HEK293 (cell line): ENCODE data around the gene DCTN3.

Experiments
- CTCF ChIA-PET: fragments of 350-600 bp; formaldehyde crosslinking; extraction: SDS; loops from one replicate; lab custom pipeline; 2021; ENCODE audit warnings: antibody characterized with exemption; lab: Yijun Ruan, JAX
- POLR2A ChIA-PET: fragments of 300-600 bp; formaldehyde crosslinking; extraction: SDS; loops from one replicate; lab custom pipeline; 2020; ENCODE audit warnings: antibody characterized with exemption, inconsistent platforms; lab: Yijun Ruan, JAX
- H3K27ac ChIP-seq: fragments of 200-500 bp; sonication (Bioruptor generic); 2 replicates; pipeline ENCODE4 v1.5.1; 2014; ENCODE audit warnings: low read depth, low read length, control low read depth, inconsistent platforms; ENCODE audit errors: extremely low read depth
- H3K36me3 ChIP-seq, 2 experiments: fragments of 200-500 bp in 1 of 2; sonication (Bioruptor generic) in 1 of 2; 1 replicate in 1 of 2; 2 replicates in 1 of 2; pipeline ENCODE4 v1.5.1; 2014 to 2017; ENCODE audit warnings: inconsistent platforms in 2 of 2, low read length in 2 of 2; ENCODE audit not compliant: control insufficient read depth in 2 of 2, insufficient read depth in 1 of 2
- H3K4me1 ChIP-seq: fragments of 200-500 bp; sonication (Bioruptor generic); 2 replicates; pipeline ENCODE4 v1.5.1; 2014; ENCODE audit warnings: mild to moderate bottlenecking, low read length, inconsistent platforms; ENCODE audit not compliant: control insufficient read depth, insufficient read depth
- H3K4me3 ChIP-seq: 2 replicates; pipeline ENCODE4 v1.5.1; 2011; ENCODE audit warnings: low read depth, mild to moderate bottlenecking, control low read depth, low read length, moderate library complexity
- H3K9me3 ChIP-seq: fragments of 200-500 bp; sonication (Bioruptor generic); 2 replicates; pipeline ENCODE4 v1.5.1; 2014; ENCODE audit warnings: low read depth, low read length, inconsistent platforms; ENCODE audit not compliant: control insufficient read depth, insufficient read depth
- EGR2 ChIP-seq: fragments of 450-650 bp; formaldehyde crosslinking; IDR thresholded peaks from 2 replicates; pipeline ENCODE4 v1.5.1; 2016; ENCODE audit warnings: low read depth, missing biosample characterization, missing genetic modification characterization
- KLF1 ChIP-seq: fragments of 450-650 bp; formaldehyde crosslinking; IDR thresholded peaks from 2 replicates; pipeline ENCODE4 v1.5.1; 2016; ENCODE audit warnings: missing biosample characterization, missing genetic modification characterization
- OSR2 ChIP-seq: fragments of 450-650 bp; formaldehyde crosslinking; IDR thresholded peaks from 2 replicates; pipeline ENCODE4 v1.5.1; 2016; ENCODE audit warnings: missing biosample characterization, missing genetic modification characterization
- OVOL3 ChIP-seq: fragments of 450-650 bp; formaldehyde crosslinking; IDR thresholded peaks from 2 replicates; pipeline ENCODE4 v1.5.1; 2016; ENCODE audit warnings: missing biosample characterization, missing genetic modification characterization
- SP7 ChIP-seq: fragments of 450-650 bp; formaldehyde crosslinking; IDR thresholded peaks from 2 replicates; pipeline ENCODE4 v1.5.1; 2016; ENCODE audit warnings: missing biosample characterization, missing genetic modification characterization
- WT1 ChIP-seq: fragments of 450-650 bp; formaldehyde crosslinking; IDR thresholded peaks from 2 replicates; pipeline ENCODE4 v1.5.1; 2016; ENCODE audit warnings: missing biosample characterization, missing genetic modification characterization
- ZFHX2 ChIP-seq: fragments of 450-650 bp; formaldehyde crosslinking; conservative IDR thresholded peaks from 2 replicates; pipeline ENCODE4 v1.5.1; 2016; ENCODE audit warnings: missing biosample characterization, missing genetic modification characterization
- ZNF114 ChIP-seq: fragments of 450-650 bp; formaldehyde crosslinking; IDR thresholded peaks from 2 replicates; pipeline ENCODE4 v1.5.0; 2017; ENCODE audit warnings: missing biosample characterization, missing genetic modification characterization
- ZNF146 ChIP-seq: fragments of 450-650 bp; formaldehyde crosslinking; IDR thresholded peaks from 2 replicates; pipeline ENCODE4 v1.5.1; 2016; ENCODE audit warnings: missing biosample characterization, missing genetic modification characterization
- ZNF221 ChIP-seq: fragments of 450-650 bp; formaldehyde crosslinking; IDR thresholded peaks from 2 replicates; pipeline ENCODE4 v1.5.1; 2017; ENCODE audit warnings: missing biosample characterization, missing genetic modification characterization, borderline replicate concordance
- ZNF248 ChIP-seq: fragments of 450-650 bp; formaldehyde crosslinking; IDR thresholded peaks from 2 replicates; pipeline ENCODE4 v1.5.1; 2017; ENCODE audit warnings: missing biosample characterization, missing genetic modification characterization
- ZNF529 ChIP-seq: fragments of 450-650 bp; formaldehyde crosslinking; IDR thresholded peaks from 2 replicates; pipeline ENCODE4 v1.5.1; 2017; ENCODE audit warnings: missing genetic modification characterization, missing biosample characterization; ENCODE audit not compliant: insufficient replicate concordance
- ZNF600 ChIP-seq: fragments of 450-650 bp; formaldehyde crosslinking; IDR thresholded peaks from 2 replicates; pipeline ENCODE4 v1.5.1; 2016; ENCODE audit warnings: missing biosample characterization, missing genetic modification characterization
- ZNF624 ChIP-seq: fragments of 450-650 bp; formaldehyde crosslinking; IDR thresholded peaks from 2 replicates; pipeline ENCODE4 v1.5.1; 2017; ENCODE audit warnings: missing biosample characterization, missing genetic modification characterization
- ZNF837 ChIP-seq: fragments of 450-650 bp; formaldehyde crosslinking; IDR thresholded peaks from 2 replicates; pipeline ENCODE4 v1.5.1; 2016; ENCODE audit warnings: missing biosample characterization, missing genetic modification characterization
- ZSCAN23 ChIP-seq: fragments of 450-650 bp; formaldehyde crosslinking; IDR thresholded peaks from 2 replicates; pipeline ENCODE4 v1.5.1; 2016; ENCODE audit warnings: missing biosample characterization, missing genetic modification characterization
- TF ChIP-seq, protein P1 (sequence below): fragments of 450-650 bp; formaldehyde crosslinking; IDR thresholded peaks from 2 replicates; pipeline ENCODE4 v1.5.1; 2016; ENCODE audit warnings: missing biosample characterization, missing genetic modification characterization
- TF ChIP-seq, protein P2 (sequence below): fragments of 450-650 bp; formaldehyde crosslinking; IDR thresholded peaks from 2 replicates; pipeline ENCODE4 v1.5.0; 2017; ENCODE audit warnings: missing biosample characterization, missing genetic modification characterization, borderline replicate concordance
- TF ChIP-seq, protein P3 (sequence below): fragments of 450-650 bp; formaldehyde crosslinking; IDR thresholded peaks from 2 replicates; pipeline ENCODE4 v1.5.1; 2016; ENCODE audit warnings: missing biosample characterization, missing genetic modification characterization, low read depth

DCTN3 gene

DNA sequence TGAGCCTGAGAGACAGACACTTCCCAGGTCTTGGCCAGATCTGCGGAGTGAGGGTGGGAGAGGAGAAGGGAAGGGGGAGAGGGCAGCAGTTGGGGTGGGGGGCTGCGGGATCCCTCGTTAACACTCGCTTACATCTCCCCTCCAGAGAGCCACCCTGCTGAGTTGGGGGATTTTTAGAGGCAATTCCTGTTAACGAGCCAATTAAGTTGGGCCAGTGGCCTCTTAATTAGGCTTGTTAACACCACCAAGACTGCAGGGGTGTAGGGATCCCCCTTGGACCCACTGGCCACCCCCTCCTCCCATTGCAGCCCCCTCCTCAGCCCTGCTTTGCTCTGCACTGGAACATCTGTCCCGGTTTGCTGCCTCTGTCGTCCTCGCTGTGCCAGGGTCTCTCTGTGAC lies 54.4 kb downstream of the DCTN3 start (continued):
- no peak for TF ChIP-seq OVOL3 (tag by site-specific recombination)
- no peak for TF ChIP-seq ZNF248 (tag by site-specific recombination)
- no peak for TF ChIP-seq ZNF146 (tag by site-specific recombination)
- TF ChIP-seq ZNF624 (tag by site-specific recombination), result no peak
- no peak for TF ChIP-seq ZNF114 (tag by site-specific recombination)

DNA sequence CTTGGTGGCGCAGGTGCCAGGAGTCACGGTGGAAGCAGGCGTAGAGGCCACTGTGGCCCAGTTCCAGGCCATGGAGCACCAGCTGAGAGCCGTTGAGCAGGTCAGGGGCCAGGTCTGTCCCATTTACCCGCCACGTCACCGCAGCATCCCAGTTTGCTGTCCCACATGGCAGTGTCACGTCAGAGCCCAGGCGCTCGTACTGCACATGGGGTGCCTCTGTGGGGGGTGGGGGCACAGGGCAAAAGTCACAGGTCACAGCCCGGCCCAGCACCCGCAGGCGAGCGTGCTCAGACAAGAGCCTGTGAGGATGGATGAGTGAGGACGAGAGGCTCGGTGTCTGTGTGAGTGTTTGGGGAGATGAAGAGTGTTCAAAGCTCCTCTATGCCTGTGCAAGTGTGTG lies 55.7 kb downstream of the DCTN3 start:
- Histone ChIP-seq H3K4me3 (no peak overlapping the region), H3K4me1 (no peaks in the 10 kb centered on the region), H3K9me3 (no peaks in the 10 kb centered on the region)
- no peak for TF ChIP-seq ZNF600
- TF ChIP-seq ZSCAN23, result no peak
- TF ChIP-seq EGR2 (tag by site-specific recombination), result no peak
- TF ChIP-seq ZNF221 (tag by site-specific recombination), result no peak
- no peak for TF ChIP-seq OSR2 (tag by site-specific recombination)
- no peak for TF ChIP-seq ZNF529 (tag by site-specific recombination)
- TF ChIP-seq ZNF837, result no peak
- TF ChIP-seq, protein P1, sequence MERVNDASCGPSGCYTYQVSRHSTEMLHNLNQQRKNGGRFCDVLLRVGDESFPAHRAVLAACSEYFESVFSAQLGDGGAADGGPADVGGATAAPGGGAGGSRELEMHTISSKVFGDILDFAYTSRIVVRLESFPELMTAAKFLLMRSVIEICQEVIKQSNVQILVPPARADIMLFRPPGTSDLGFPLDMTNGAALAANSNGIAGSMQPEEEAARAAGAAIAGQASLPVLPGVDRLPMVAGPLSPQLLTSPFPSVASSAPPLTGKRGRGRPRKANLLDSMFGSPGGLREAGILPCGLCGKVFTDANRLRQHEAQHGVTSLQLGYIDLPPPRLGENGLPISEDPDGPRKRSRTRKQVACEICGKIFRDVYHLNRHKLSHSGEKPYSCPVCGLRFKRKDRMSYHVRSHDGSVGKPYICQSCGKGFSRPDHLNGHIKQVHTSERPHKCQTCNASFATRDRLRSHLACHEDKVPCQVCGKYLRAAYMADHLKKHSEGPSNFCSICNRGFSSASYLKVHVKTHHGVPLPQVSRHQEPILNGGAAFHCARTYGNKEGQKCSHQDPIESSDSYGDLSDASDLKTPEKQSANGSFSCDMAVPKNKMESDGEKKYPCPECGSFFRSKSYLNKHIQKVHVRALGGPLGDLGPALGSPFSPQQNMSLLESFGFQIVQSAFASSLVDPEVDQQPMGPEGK (tag by site-specific recombination), result no peak
- TF ChIP-seq WT1, result no peak
- no peak for TF ChIP-seq ZFHX2 (tag by site-specific recombination)
- no peak for TF ChIP-seq KLF1 (tag by site-specific recombination)
- TF ChIP-seq, protein P2, sequence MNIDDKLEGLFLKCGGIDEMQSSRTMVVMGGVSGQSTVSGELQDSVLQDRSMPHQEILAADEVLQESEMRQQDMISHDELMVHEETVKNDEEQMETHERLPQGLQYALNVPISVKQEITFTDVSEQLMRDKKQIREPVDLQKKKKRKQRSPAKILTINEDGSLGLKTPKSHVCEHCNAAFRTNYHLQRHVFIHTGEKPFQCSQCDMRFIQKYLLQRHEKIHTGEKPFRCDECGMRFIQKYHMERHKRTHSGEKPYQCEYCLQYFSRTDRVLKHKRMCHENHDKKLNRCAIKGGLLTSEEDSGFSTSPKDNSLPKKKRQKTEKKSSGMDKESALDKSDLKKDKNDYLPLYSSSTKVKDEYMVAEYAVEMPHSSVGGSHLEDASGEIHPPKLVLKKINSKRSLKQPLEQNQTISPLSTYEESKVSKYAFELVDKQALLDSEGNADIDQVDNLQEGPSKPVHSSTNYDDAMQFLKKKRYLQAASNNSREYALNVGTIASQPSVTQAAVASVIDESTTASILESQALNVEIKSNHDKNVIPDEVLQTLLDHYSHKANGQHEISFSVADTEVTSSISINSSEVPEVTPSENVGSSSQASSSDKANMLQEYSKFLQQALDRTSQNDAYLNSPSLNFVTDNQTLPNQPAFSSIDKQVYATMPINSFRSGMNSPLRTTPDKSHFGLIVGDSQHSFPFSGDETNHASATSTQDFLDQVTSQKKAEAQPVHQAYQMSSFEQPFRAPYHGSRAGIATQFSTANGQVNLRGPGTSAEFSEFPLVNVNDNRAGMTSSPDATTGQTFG, result no peak
- TF ChIP-seq, protein P3, sequence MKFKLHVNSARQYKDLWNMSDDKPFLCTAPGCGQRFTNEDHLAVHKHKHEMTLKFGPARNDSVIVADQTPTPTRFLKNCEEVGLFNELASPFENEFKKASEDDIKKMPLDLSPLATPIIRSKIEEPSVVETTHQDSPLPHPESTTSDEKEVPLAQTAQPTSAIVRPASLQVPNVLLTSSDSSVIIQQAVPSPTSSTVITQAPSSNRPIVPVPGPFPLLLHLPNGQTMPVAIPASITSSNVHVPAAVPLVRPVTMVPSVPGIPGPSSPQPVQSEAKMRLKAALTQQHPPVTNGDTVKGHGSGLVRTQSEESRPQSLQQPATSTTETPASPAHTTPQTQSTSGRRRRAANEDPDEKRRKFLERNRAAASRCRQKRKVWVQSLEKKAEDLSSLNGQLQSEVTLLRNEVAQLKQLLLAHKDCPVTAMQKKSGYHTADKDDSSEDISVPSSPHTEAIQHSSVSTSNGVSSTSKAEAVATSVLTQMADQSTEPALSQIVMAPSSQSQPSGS, result no peak
- TF ChIP-seq SP7 (tag by site-specific recombination), result no peak
- TF ChIP-seq, all 188 proteins: peak for 0
- H3K27ac ChIP-seq, result no peak overlapping the region
- no peaks in the 10 kb centered on the region for H3K36me3 ChIP-seq
- CTCF ChIA-PET, result interaction anchor here (1.0 to 1.4 kb wide), 2 partner anchors 161 to 491 kb away, joined by 3 to 4 read pairs; no protein-coding TSS in a partner anchor
- POLR2A ChIA-PET, result no interaction called here
